Anterior cingulate cortex (tissue), 58 donors: Measurements from ENCODE around the gene NEURL4.

ENCODE experiments used
- DNase-seq, 58 donors: peaks; one replicate each; lab custom pipeline; 2025; lab: John Stamatoyannopoulos, UW

NEURL4 gene

DNA sequence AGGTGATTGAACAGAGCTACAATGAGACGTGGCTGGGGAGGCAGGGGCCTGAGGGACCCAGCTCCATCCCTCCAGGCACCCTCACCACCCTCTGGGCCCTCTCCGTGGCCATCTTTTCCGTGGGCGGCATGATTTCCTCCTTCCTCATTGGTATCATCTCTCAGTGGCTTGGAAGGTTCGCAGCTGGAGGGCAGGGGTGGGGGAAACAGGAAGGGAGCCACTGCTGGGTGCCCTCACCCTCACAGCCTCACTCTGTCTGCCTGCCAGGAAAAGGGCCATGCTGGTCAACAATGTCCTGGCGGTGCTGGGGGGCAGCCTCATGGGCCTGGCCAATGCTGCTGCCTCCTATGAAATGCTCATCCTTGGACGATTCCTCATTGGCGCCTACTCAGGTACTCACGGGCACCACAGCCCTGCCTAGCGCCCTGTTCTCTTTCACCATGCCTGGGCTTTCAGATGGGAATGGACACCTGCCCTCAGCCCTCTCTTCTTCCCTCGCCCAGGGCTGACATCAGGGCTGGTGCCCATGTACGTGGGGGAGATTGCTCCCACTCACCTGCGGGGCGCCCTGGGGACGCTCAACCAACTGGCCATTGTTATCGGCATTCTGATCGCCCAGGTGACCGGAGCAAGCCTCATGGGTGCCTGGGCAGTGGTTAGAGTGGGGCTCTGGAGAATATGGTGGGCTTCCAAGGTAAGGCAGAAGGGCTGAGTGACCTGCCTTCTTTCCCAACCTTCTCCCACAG, 45.5 kb downstream of the NEURL4 start:
- DNase-seq = no peak

DNA sequence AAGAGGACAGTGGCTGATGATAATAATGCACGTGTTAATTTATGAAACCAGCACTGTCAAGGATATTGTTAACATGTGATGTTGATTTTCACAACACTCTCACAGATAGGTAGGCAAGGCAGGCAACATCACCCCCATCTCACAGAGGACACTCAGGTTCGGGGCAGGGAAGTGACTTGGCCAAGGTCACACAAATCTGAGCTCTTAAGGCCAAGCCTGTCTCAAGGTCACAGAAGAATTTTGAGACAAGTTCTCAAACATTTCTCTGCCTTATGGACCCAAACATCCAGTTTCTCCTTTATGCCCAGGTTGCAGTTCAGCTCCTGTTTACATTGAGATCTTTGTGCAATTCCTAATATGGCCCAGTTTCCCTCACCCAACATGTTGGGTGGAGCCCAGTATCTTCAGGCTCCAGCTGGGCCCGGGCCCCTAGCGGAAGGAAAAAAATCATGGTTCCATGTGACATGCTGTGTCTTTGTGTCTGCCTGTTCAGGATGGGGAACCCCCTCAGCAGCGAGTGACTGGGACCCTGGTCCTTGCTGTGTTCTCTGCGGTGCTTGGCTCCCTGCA, 46.3 kb downstream of the NEURL4 start:
- DNase-seq = no peak

GRCh38 chr17:7281953-7282751, 47.0 kb downstream of the NEURL4 start:
- peak in 1 of 58 donors; percentile 36 for DNase-seq

- DNase-seq = peak in 52 of 58 donors; percentile 1 to 79 (median 62)
Observed at GRCh38 chr17:7281074-7281952, 47.8 kb downstream of the NEURL4 start, which contains the start of gene SLC2A4. SLC2A4 (plus strand) TSS chr17:7281718; CDS start chr17:7281935, 217 bp downstream.

- peak in 54 of 58 donors; percentile 17 to 83 (median 64) for DNase-seq
Observed at GRCh38 chr17:7280519-7281073, 48.5 kb downstream of the NEURL4 start.

- DNase-seq = no peak
Observed at GRCh38 chr17:7279448-7279847, 49.7 kb downstream of the NEURL4 start.

GRCh38 chr17:7266784-7267183, 62.4 kb downstream of the NEURL4 start:
- DNase-seq = no peak
